Measurements from ENCODE around the gene C16orf54.
A peak's percentile ranks its signal among the peaks of the same experiment; 100 is the strongest.

GRCh38 chr16:29790183-29790948 is 44.6 kb upstream of the C16orf54 start, which contains the start of gene KIF22:
- TF ChIP-seq CTCF (tag by site-specific recombination; IDR thresholded peaks at IDR 0.05) (peak; percentile 96), ELK4 (IDR thresholded peaks at IDR 0.05; ENCODE audit: borderline replicate concordance, low read depth, low read length) (peak; percentile 28; the same call in 1 of the 2 replicates), ZNF785 (tag by site-specific recombination; IDR thresholded peaks at IDR 0.05) (no peak), ZNF423 (tag by site-specific recombination; IDR thresholded peaks at IDR 0.05) (no peak), ZBTB1 (tag by site-specific recombination; IDR thresholded peaks at IDR 0.05) (no peak), ZBTB20 (tag by site-specific recombination; IDR thresholded peaks at IDR 0.05) (0 out of 2 replicates have a peak, but pooled peaks have one; percentile 44), ZNF175 (tag by site-specific recombination; IDR thresholded peaks at IDR 0.05) (no peak), ZNF324 (tag by site-specific recombination; IDR thresholded peaks at IDR 0.05) (peak; percentile 46; the same call in 1 of the 2 replicates), YY1 (tag by site-specific recombination; IDR thresholded peaks at IDR 0.05) (peak; percentile 97), ZNF777 (tag by site-specific recombination; IDR thresholded peaks at IDR 0.05; ENCODE audit: borderline replicate concordance) (no peak), SETDB1 (IDR thresholded peaks at IDR 0.05; ENCODE audit: insufficient read length, low read length) (no peak), ZNF398 (tag by site-specific recombination; IDR thresholded peaks at IDR 0.05) (no peak; the same call in 1 of the 2 replicates), TCF7L2 (IDR thresholded peaks at IDR 0.05; ENCODE audit: borderline replicate concordance, low read depth, low read length) (no peak)
- TF ChIP-seq, protein P1, sequence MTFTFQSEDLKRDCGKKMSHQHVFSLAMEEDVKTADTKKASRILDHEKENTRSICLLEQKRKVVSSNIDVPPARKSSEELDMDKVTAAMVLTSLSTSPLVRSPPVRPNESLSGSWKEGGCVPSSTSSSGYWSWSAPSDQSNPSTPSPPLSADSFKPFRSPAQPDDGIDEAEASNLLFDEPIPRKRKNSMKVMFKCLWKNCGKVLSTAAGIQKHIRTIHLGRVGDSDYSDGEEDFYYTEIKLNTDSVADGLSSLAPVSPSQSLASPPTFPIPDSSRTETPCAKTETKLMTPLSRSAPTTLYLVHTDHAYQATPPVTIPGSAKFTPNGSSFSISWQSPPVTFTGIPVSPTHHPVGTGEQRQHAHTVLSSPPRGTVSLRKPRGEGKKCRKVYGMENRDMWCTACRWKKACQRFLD (tag by site-specific recombination; IDR thresholded peaks at IDR 0.05): no peak

All from HEK293 (cell line).